ENCODE data around the gene GALNT9. TPM values are rescaled to one million over a fixed set of nuclear protein-coding genes. Genes with fewer than 3 reads are reported as not detected.

The GALNT9 gene
- total RNA-seq, 2 donors from 2014 or later = 0.14 to 1.0 TPM

- Histone ChIP-seq H3K36me3 (no peaks in the 10 kb centered on the region), H3K4me1 (replicated peaks) (no peaks in the 10 kb centered on the region), H3K4me3 (no peak overlapping the region), H3K9me3 (no peaks in the 10 kb centered on the region), H3K27me3 (replicated peaks; ENCODE audit: insufficient read depth) (peaks cover 3% of the 10 kb centered on the region), H3K27ac (no peak overlapping the region)
- TF ChIP-seq POLR2AphosphoS5 (IDR thresholded peaks at IDR 0.05) (no peak), POLR2A (IDR thresholded peaks at IDR 0.05) (no peak), CTCF (IDR thresholded peaks at IDR 0.05) (peak in 1 of 4 experiments; percentile 25)
- no peak for DNase-seq (ENCODE audit: low spot score)
- intact Hi-C loops (cut with DNase I) = no loop called here
- 75% methylated on average over 33 of the region's 33 CpGs for WGBS
These were observed 45.1 kb downstream of the GALNT9 start for GRCh38 chr12:132284071-132284826.

GRCh38 chr12:132282950-132283771 lies 46.2 kb downstream of the GALNT9 start:
- intact Hi-C loops (cut with DNase I) = no loop called here
- no peak for DNase-seq (ENCODE audit: low spot score)
- peaks cover 3% of the 10 kb centered on the region for H3K27me3 ChIP-seq (replicated peaks; ENCODE audit: insufficient read depth)
- TF ChIP-seq POLR2AphosphoS5 (IDR thresholded peaks at IDR 0.05) (no peak), CTCF (IDR thresholded peaks at IDR 0.05) (no peak), POLR2A (IDR thresholded peaks at IDR 0.05) (no peak)
- H3K4me1 ChIP-seq (replicated peaks) = no peaks in the 10 kb centered on the region
- H3K27ac ChIP-seq = no peak overlapping the region
- no peaks in the 10 kb centered on the region for H3K9me3 ChIP-seq
- H3K4me3 ChIP-seq = no peak overlapping the region
- WGBS = 69% methylated on average over 38 of the region's 39 CpGs
- H3K36me3 ChIP-seq = no peaks in the 10 kb centered on the region

GRCh38 chr12:132282031-132282949 lies 47.1 kb downstream of the GALNT9 start:
- H3K27me3 ChIP-seq (replicated peaks; ENCODE audit: insufficient read depth) = peaks cover 3% of the 10 kb centered on the region
- WGBS = 94% methylated on average over 23 of the region's 23 CpGs

GRCh38 chr12:132281038-132281437 lies 48.4 kb downstream of the GALNT9 start:
- H3K9me3 ChIP-seq = no peaks in the 10 kb centered on the region
- no peak overlapping the region for H3K4me3 ChIP-seq
- TF ChIP-seq POLR2A (IDR thresholded peaks at IDR 0.05) = no peak
- TF ChIP-seq CTCF (IDR thresholded peaks at IDR 0.05) = no peak
- no peak for TF ChIP-seq POLR2AphosphoS5 (IDR thresholded peaks at IDR 0.05)
- WGBS = 62% methylated on average over 19 of the region's 19 CpGs
- H3K27ac ChIP-seq = no peak overlapping the region
- H3K4me1 ChIP-seq (replicated peaks) = no peaks in the 10 kb centered on the region
- intact Hi-C loops (cut with DNase I) = no loop called here
- H3K27me3 ChIP-seq (replicated peaks; ENCODE audit: insufficient read depth) = peaks cover 3% of the 10 kb centered on the region
- no peak for DNase-seq (ENCODE audit: low spot score)
- no peaks in the 10 kb centered on the region for H3K36me3 ChIP-seq

More at GRCh38 chr12:132282031-132282949, 47.1 kb downstream of the GALNT9 start:
- H3K36me3 ChIP-seq = no peaks in the 10 kb centered on the region
- H3K9me3 ChIP-seq = no peaks in the 10 kb centered on the region
- H3K4me3 ChIP-seq = no peak overlapping the region
- no peak for DNase-seq (ENCODE audit: low spot score)
- no peak overlapping the region for H3K27ac ChIP-seq
- TF ChIP-seq CTCF (IDR thresholded peaks at IDR 0.05) = no peak
- no peak for TF ChIP-seq POLR2AphosphoS5 (IDR thresholded peaks at IDR 0.05)
- no peak for TF ChIP-seq POLR2A (IDR thresholded peaks at IDR 0.05)
- H3K4me1 ChIP-seq (replicated peaks) = no peaks in the 10 kb centered on the region
- intact Hi-C loops (cut with DNase I) = no loop called here

Data from prostate gland (tissue), 2 donors.